Dermis microvascular lymphatic vessel endothelial cell (primary cell): ENCODE data around the gene CLEC4G. TPM values are rescaled to one million over a fixed set of nuclear protein-coding genes. Genes with fewer than 3 reads are reported as not detected.
A peak's percentile ranks its signal among the peaks of the same experiment; 100 is the strongest.

Experiments
- DNase-seq, 2 donors: peaks; one replicate each; pipeline versions ENCODE4 v3.0.0 to v3.0.0-alpha.2; 2010; ENCODE audit warnings: low read depth in 2 of 2
- total RNA-seq: library from RNA; depleted of rRNA; stranded (reverse); fragments of >200 nt; gene quantifications from 2 replicates; pipeline ENCODE4 v1.2.1, GENCODE V29; 2014

Gene CLEC4G
- total RNA-seq, 1 donor from 2014 or later, result not detected

DNA sequence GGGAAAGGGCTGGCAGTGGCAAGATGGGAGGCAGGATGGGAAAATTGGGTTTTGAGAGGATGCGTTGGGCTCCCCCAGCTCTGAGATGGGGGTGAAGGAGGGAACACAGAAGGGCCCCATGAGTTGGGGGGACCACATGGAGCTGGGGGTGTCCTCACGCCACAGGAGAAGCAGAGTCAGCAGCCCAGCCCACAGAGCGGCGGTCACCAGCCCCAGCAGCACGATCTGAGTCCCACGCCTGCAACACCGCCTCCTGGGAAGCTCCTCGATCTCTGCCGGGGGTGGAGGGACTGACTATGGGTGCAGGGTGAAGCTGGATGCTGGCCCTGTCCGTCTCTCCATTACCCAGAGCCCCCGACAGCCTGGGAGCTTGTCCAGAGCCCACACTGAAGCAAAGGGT is 33.3 kb downstream of the CLEC4G start:
- no peak for DNase-seq

DNA sequence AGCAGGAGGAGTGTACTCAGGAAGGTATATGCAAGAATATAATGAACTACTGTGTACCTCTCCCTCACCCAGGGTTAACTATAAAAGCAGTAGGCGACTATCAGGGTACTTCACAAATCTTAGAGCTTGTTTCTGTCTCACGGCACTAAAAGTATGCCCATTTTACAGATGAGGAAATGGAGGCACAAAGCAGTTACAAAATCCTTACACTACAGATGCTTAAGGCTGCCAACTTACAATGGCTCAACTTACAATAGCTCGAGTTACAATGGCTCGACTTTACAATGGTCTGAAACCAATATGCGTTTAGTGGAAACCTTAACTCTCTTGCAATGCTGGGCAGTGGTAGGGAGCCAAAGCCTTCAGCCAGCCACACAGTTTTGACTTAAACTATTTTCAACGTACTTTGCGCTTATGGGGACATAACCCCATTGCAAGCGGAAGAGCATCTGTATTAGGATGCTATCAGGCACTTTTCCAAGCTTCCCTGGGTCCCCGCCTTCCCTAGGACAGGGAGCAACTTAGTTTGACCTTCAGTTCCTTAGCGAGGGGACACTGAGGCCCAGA is 34.1 kb downstream of the CLEC4G start:
- no peak for DNase-seq

- no peak for DNase-seq
Observed at GRCh38 chr19:7694499-7694898, 37.4 kb downstream of the CLEC4G start.

DNA sequence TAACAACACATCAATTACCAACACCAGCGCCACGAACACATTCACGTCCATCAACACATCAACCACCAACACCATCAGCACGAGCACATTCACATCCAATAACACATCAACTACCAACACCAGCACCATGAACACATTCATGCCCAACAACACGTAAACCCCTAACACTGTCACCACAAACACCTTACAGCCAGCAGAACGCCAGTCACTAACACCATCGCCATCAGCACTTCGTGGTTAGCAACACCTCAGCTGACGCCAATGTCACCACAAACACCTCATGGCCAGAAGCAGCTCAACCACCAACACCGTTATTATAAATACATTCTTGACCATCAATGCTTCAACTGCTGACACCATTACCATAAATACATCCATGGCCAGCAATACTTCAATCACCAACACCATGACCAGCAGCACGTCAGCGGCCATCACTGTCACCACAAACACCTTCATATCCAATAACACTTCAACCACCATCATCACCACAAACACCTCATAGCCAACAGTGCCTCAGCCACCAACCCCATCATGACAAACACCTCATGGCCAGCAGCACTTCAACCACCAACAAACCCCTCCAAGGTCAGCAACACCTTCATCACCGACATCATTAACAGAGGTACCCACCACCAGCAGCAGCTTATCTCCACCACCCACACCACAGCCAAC is 39.4 kb downstream of the CLEC4G start:
- DNase-seq, result no peak

- no peak for DNase-seq
Observed at GRCh38 chr19:7691497-7691896, 40.4 kb downstream of the CLEC4G start.

GRCh38 chr19:7690779-7691258 is 41.1 kb downstream of the CLEC4G start:
- DNase-seq, result no peak

DNA sequence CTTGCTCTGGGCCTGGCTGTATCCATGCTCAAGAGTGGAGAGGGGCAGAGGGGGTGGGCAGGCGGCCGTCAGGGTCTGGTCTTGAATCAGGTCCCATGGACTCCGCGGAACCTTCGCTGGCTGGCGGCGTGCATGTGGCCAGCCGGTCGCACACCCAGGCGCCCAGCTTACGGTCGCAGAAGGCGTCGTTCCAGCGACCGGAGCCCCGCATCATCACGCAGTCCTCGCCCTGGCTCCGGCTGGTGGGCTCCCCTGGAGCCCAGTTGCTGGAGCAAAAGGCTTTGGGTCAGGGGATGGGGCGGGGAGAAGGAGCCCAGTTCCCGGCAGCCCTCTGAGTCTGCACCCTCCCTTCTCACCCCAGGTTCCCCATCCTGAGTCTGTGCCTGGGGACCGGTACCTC is 42.7 kb downstream of the CLEC4G start:
- no peak for DNase-seq

- no peak for DNase-seq
Observed at GRCh38 chr19:7687177-7687576, 44.7 kb downstream of the CLEC4G start.

DNA sequence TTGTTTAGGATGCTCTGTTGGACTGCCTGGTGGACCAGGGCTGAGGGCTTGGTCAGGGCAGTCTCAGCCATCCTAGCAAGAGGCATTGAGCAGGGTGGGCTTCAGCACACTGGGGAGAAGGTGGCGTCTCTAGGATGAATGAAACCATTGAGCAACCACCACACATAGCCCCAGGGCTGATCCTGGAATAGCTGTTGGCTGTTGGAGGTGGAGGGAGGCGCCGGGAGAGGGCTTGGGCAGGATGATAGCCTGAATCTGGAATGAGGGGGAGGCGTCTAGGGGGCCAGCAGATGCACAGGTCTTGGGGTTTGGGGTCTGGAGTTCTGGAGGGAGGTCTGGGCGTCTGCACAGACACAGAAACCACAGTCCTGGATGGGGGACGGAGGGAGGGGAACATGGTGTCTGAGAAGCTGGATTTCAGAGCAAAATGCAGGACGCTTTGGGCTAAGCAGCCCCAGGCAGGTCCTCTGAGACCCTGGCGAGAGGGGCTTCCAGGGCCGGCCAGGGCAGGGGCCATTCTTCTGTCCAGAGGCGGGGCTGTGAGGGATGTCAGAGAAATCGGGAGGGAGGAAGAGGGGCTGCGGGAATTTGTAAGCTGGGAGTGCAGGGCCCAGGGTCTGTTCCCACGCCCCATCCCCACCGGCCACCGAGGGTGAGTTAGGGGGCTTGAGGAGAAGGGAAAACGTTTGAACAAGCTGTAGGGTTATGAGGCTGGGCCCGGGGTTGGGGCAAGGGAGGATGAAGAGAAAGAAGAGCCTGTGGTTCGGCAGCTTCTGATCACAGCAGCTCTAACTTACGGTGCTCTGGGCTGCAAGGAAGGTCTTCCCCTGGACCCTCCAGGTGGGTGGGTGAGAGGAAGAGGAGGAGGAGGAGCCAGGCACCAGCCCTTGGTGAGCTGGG is 46.1 kb downstream of the CLEC4G start:
- DNase-seq, result no peak

- DNase-seq, result no peak
Observed at GRCh38 chr19:7682175-7682855, 49.6 kb downstream of the CLEC4G start.

- peak; percentile 45 to 75 for DNase-seq
Observed at GRCh38 chr19:7681340-7682174, 50.4 kb downstream of the CLEC4G start.

DNA sequence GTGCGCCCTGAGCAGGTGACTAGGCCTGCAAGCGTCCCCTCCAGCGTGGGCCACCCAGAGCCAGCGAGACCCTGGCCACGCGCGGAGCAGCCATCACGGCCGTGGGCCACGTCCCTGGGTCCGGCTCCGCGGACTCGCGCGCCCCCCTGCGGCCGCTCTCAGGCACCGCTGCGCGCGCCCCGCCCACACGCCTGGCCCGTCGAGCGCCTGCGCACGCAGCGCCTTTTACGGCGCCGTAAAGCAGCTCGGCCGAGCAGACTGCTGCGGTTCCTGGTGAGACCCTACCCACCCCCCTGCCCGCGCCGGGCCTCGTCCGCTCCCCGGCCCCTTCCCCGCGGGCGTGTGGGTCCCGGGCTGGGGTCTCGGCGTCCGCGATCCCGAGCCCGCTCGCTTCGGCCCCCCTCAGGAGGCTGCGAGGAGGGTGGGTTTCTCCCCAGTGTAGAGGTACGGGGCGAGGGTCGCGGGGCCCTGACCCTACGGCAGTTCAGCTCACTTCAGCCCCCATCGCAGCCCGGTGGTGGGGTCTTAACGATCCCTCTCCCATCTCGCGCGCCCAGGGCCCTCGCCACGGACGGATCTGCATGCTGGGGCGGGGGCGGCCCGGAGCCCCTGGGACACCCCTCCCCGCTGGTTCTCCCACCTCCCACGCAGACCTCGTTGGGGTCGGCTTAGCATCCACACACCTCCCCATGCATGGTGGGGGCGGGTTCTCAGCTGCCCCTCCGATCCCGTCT is 51.1 kb downstream of the CLEC4G start, which contains the start of gene TRAPPC5:
Gene TRAPPC5, plus strand, starts transcription at position 228 of the 734 bp plus-strand sequence. CDS start 1,421 bp downstream, outside the sequence.
- DNase-seq, result peak; percentile 62 to 86

DNA sequence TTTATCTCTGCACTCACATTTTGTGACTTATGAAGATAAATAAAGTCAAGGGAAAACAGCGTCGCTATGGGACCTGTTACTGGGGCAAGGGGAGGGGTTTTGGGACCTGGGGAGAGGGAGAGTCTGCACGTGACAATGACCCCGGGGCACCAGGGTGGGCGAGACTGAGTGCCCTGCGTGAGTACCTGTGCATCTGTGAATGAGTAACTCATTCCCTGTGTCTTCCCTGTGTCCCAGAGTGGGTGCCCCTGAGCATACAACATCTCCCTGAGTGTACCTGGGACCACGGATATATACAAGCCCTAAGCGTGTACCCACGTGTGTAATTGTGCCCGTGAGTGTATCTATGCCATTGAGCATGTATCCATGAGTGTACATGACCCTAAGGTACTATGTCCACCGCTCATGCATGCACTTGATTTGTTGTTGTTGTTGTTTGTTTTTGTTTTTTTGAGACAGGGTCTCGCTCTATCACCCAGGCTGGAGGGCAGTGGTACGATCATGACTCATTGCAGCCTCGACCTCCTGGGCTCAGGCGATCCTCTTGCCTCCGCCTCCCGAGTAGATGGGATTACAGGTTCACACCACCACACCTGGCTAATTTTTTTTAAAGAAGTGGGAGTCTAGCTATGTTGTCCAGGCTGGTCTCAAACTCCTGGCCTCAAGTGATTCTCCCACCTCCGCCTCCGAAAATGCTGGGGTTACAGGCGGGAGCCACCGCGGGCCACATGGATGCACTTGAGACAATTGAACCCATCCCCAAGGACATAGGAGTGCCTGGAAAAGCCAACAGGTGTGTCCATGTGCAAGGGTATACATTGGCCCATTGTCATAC is 51.9 kb downstream of the CLEC4G start:
- DNase-seq, result no peak

DNA sequence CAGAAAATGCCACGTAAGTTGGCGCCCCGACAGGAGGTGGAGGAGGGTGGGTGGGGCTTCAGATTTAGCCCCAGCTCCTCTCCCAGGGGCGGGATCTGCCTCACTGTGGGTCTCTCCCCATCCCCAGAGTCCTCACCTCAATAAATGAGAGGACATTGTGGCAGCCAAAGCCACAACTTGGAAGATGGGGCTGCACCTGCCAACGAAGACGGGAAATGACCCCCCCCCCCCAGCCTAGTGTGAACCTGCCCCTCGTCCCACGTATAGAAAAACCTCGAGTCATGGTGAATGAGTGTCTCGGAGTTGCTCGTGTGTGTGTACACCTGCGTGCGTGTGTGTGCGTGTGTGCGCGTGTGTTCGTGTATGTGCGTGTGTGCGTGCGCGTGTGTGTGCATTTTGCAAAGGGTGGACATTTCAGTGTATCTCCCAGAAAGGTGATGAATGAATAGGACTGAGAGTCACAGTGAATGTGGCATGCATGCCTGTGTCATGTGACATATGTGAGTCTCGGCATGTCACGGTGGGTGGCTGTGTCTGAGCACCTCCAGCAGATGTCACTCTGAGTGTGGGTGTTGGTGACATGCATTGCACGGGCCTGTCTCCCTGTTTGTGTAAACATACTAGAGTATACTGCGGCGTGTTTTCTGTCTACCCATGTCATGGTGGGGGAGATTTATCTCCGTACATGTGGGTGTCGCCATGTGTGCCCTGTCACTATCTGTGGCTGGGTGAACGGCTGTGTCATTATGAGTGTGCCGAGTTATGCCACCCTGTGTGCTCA is 52.7 kb downstream of the CLEC4G start:
- peak; percentile 14 to 32 for DNase-seq
